ENCODE measurements around the gene HCRTR1.

- TF ChIP-seq CTCF (IDR thresholded peaks at IDR 0.05), result no peak
- no peak for TF ChIP-seq POLR2A (IDR thresholded peaks at IDR 0.05)
- TF ChIP-seq EP300 (IDR thresholded peaks at IDR 0.05), result no peak
These were observed 50.9 kb downstream of the HCRTR1 start for GRCh38 chr1:31668303-31668883.
